HG03342 (cell line): Measurements from ENCODE around the gene TRAPPC12.
"Not testable (repeated sequence)": the region's sequence is repeated elsewhere in the genome, so short reads cannot be mapped to it uniquely, and the experiment has no call there.

Source experiments
- ATAC-seq: cut with Tn5 transposase; IDR thresholded peaks from one replicate; pipeline ENCODE4 v1.9.1; 2021; ENCODE audit warnings: mild to moderate bottlenecking, moderate library complexity; ENCODE audit not compliant: unreplicated experiment

TRAPPC12 gene

DNA sequence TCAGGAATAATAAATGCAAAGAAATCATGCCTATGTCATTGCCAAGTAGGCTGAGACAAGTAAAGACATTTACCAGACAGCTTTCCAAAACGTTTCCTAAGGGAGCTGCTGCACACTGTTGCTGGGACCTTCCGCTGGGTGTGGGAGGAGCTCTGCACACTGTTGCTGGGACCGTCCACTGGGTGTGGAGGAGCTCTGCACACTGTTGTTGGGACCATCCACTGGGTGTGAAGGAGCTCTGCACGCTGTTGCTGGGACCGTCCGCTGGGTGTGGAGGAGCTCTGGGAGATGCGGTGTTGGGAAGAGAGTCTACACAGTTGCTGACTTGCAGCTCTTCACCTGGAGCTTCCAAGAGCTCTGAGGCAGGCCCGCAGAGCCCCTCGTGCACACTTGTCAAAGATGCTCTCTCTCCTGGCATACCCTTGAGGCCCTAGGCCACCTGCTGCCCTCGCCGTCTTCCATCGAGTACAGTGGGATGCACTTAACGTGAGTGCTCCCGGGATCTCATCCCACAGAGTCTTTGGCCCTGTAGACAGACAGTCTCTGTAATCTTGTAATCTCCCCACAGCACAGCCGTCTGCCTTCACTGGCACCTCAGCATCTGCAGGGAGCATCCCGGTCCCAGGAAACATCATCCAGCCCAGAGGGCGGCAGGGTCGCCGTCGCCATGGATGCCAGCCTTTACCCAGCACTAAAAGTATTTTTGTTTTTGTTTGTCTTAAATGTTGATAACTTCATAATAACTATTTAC, 51.4 kb downstream of the TRAPPC12 start:
- ATAC-seq, result no peak

DNA sequence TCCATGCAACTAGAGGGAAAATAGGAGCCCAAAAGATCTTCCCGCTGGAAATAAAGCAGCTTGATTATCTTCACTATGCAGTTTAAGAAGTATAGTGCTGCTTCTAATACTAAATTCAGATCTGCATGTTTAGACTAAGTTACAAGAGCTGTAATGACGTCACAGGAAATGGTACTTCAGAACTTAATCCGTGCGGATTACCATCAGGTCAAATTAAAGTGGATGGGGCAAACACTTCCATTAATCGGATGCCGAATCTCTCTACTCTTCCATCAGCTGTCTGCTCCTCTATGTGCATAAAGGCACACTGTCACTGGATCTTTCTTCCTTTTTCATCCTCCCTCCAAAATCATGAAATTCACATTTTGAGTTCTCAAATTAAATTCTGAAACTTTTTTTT, 52.6 kb downstream of the TRAPPC12 start:
- no peak for ATAC-seq

DNA sequence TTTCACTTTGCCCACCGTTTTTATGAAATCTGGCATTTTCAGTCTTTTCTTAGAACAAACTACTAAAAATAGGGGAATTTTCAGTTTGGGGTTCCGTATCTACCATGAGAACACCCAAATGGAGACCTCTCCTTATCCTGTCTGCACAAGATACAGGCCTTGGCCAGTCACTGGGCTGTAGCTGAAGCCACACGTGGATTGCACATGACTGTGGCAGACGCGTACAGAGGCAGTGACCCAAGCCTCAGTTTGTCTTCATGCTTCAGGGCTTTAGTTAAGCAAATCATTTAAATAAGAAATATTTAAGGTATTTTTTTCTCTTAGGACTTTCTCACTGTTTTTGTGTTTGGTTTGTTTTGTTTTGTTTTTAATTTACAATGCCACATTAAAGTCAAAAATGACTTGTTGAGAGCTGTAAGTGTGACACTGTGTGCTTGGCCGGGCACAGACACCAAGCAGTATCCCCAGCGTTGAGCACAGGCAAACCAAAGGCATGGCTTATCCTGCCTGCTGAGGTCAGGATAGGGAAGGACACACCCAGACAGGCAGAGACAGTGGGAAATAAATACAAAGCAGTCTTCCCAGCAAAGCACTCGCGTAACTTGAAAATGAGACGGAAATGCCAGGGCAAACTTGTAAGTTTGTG, 53.3 kb downstream of the TRAPPC12 start:
- no peak for ATAC-seq

DNA sequence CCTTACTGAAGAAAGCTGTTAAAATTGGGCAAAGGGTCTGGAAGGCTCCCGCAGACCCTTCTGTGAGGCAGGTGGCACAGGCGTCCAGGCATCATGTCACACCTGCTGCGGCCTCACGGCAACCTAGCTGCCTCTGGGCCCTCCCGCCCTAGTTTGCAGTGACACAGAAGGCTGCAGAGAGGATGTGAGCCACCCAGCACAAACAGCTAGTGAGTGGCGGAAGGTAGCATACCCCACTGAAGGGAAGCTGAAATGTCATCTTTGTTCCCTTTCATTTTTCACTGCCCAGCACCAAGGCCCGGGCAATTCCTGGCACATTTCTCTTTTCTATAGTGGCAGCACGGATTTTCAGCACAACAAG, 53.8 kb downstream of the TRAPPC12 start:
- no peak for ATAC-seq

DNA sequence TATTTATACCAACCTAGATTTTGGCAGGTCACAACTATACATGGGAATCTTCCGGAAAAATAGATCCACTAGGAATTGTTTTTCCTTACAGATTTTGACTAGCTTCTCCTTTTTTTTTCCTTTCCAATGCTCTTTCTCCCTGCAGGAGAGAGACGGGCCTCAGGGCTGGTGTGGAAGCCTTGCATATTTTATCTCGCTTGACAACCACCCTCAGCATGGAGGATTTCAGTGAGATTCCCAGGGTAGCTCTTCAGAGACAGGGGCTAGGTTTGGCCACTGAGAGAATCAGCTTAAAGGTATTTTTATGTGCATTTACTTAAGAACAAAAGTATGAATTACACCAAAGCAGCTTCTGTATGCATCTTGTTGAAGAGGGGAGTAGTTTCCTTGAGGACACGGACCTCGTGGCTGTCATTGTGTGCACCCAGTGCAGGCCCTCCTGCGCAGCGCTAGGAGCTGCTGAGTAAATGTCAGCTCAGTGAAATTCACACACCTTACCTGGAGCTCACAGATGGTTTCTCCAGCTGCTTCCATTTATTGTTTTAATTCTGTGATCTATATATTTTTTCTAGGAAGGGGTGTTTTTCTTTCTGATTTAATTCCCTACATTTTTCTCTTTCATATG, 54.4 kb downstream of the TRAPPC12 start:
- no peak for ATAC-seq

DNA sequence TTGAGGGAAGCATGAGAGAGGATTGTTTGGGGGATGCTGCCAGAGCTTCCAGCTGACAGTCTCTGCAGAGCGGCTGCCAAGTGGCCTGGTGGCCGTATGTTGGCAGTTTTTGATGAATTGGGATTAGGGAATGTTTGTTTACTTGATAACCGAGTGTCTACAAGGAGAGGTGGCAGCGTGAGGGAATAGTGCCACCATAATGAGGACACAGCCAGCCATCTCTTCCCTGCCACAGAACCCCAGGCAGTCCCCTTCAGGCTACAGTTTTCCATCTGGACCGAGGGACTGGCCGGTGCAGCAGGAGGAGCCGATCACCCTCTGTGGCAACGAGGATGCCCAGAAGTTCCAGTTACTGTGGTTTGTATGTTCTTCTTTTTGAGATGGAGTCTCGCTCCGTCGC, 55.2 kb downstream of the TRAPPC12 start:
- no peak for ATAC-seq

DNA sequence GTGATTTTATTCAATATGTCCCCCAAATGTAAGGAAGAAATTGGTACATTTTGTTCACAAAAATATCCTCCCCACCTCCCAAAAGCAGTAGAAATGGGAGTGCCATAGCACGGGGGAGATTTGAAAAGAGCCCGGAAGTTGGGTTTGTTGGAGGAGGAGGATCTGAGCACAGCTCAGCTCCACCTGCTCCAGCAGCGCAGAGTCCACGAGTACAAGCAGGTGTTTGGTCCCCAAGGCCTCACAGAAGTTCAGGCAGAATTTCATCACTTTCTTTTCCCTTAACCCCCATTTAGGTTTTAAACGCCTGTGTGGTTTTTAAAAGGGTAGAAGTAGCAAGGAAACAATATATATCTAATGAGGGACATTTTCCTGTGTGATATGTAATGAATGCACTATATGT, 56.0 kb downstream of the TRAPPC12 start:
- ATAC-seq, result no peak

DNA sequence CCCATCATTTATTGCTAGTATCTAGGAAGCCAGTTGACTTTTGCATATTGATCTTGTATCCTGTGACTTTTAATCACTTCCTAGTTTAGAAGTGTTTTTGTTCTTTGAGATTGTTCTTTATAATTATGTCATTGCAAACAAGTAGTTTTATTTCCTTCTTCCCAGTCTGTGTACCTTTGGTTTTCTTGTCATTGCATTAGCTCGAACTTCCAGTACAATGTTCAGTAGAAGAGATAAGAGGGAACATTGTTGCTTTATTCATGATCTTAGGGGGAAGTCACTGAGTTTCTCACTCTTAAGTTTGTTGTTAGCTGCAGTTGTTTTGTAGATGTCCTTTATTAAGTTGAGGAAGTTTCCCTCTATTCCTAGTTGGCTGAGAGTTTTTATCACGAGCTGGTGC, 61.0 kb downstream of the TRAPPC12 start:
- no peak for ATAC-seq

DNA sequence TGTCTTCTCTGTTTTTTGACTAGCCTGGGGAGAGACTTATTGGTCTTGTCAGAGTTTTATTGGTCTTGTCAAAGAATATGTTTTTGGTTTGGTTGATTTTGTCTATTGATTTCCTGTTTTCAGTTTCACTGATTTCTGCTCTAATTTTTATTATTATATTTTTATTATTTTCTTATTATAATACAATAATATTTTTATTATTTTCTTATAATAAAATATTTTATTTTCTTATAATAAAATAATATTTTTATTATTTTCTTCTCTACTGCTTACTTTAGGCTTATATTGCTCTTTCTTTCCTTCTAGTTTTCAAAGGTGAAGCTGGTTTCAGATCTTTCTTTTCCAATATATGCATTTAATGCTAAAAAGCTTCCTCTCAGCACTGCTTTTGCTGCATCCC, 62.0 kb downstream of the TRAPPC12 start:
- ATAC-seq, result no peak

DNA sequence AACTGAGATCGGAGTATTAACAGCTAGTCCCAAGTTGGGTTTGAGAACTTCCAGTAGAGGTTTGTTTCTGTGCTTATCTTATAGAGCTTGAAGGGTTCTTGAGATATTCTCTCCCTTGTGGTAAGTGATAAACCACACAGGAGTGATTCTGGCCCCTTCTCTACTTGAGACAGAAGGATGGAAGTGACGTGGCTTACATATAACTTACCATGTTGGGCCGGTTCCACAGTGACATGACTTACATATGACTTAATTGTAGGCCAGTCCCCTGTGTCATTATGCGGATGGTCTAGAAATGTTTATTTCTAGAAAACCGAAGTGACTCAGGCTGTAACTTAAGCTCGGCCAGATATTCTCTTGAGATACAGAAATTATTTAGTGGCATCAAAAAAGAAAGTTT, 62.7 kb downstream of the TRAPPC12 start:
- ATAC-seq, result no peak

DNA sequence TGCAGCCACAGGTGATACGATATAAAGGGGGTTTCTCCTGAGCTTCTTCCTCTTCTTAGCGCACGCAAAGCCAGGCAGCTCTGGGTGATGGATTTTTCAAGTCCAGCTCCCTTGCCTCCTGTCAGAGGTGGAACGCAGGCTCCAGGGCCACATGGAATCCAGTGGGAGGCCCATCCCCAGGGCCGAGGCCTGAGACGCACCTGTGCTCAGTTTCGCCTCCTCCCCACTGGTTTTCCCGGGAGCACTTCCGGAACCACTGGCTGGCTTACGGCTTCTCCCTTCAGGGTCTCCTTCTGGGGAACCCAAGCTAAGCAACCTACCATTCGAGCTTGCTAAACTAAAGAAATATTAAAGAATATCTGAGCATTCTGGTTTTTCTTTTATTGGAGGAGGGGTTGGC, 63.6 kb downstream of the TRAPPC12 start:
- ATAC-seq, result no peak

DNA sequence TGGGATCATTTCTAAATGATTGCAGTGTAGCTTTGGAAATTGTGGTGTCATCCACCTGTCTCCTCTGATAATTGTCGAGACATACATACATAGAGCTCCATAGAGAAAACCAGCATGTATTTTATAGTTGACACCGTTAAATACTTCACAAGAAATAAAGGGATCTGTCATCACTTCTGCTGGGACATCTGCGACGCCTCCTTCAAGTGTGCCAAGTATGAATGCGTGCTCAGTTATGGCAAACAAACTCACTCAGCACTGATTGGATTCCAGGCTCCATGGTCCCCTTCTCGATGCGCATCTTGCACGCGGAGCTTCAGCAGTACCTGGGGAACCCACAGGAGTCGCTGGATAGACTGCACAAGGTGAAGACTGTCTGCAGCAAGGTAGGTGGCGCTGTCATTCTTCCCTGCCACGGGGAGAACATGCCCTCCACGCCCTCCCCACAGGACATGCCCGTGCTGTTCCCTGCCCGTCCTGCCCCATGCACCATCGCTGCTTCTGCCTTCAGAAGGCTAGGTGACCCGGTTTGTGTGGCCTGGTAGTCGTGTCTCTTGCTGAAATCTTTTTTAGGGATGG, 64.1 kb downstream of the TRAPPC12 start:
- no peak for ATAC-seq

DNA sequence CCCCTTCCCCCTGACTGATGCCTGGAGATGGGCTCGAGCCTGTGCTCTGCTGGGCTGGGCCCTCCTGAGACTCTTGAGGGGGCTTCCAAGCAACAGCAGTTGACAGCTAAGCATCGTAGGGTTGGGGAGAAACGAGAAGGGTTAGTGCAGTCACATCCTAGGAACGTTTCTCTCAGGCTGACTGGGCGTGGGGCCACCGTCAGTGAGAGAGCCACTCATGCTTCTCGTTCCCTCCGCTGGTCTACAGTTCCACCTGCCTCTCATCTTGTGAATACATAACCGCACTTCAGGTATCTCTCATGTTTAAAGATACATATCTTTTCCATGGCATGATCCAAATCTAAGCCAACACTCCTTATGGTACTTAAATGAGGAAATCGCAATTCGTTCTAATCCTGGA, 66.4 kb downstream of the TRAPPC12 start:
- no peak for ATAC-seq

DNA sequence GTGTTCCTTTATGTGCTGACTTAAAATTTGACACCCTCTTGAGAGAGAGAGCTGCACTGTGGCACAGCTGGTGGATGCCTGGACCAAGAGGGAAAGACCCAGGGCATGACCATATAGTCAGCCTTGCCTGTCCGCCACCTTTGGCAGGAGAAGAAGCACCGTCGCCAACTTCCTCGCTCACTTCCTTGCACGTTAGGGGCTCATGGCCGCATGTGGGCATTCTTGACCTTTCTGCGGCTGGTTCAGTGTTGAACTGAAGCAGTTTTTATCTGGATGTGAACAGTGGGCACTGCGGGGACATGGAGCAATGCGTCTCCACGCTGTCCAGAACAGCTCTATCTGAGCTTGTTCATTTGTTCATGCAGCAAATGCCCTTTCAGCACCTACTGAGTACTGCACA, 66.9 kb downstream of the TRAPPC12 start:
- no peak for ATAC-seq

DNA sequence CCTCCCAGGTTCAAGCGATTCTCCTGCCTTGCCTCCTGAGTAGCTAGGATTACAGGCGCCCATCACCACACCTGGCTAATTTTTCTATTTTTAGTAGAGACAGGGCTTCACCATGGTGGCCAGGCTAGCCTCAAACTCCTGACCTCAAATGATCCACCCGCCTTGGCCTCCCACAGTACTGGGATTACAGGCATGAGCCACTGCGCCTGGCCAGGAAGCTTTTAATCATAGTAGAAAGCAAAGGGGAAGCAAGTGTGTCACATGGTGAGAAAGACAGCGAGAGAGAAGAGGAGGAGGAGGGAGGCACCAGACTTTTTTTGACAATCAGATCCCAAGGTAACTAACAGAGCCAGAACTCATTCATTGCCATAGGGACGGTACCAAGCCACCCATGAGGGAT, 67.7 kb downstream of the TRAPPC12 start:
- ATAC-seq, result not testable (repeated sequence)

DNA sequence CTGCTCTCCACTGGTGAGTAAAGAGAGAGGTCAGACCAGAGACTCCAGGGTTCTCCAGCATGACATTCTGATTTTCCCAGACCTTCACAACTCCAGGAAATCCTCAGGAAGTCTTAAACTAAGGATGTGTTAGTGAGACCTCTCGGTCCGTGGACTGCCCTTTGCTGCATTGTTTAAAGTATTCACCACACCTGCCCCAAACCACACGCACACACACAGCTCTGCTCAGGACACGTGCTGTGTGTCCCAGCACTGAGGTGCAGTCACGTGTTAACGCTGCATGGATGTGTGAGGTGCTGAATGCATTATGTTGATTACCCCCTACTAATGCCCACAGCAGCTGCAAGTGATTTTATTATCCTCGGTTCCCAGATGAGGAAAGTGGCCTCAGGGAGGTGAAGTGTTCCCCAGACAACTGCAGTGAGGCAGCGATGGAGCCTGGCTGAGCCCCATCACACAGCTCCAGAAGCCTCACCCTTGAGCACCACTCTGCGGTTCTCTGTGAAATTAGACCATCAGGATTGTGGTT, 68.4 kb downstream of the TRAPPC12 start:
- no peak for ATAC-seq

DNA sequence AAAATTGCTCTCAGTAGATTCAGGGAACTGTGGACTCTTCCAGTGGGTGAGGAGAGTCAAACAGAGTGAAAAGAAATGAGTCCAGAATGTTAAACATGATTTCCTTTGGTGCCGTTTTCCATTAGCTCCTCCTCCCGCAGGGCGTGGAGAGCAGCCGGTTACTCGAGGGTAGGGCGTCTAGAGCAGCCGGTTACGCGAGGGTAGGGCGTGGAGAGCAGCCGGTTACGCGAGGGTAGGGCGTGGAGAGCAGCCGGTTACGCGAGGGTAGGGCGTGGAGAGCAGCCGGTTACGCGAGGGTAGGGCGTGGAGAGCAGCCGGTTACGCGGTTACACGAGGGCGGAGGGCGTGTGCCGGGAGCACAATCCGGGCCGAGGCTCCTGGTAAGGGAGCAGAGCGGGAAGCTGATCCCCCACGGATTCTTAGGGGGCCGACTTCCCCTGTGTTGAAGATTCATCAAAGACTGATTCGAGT, 69.0 kb downstream of the TRAPPC12 start:
- not testable (repeated sequence) for ATAC-seq

DNA sequence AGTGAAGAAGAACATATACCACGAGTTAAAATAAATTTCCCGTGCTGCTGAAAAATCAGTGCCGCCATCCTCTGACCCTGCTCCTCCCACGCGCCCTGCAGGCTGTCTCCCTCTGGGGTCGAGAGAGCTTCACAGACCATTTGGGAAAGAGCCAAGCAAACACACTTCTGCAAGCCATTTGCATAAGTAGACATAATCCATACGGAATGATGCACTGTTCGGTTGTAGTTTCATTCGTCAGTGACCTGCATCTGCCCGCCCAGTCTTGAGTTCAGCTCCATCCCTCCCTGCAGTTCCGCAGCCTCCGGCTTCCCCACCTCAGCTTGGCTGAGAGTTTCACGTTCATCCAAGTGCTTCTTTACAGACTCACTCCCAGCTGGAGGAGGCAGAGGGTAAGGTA, 69.6 kb downstream of the TRAPPC12 start:
- ATAC-seq, result no peak

DNA sequence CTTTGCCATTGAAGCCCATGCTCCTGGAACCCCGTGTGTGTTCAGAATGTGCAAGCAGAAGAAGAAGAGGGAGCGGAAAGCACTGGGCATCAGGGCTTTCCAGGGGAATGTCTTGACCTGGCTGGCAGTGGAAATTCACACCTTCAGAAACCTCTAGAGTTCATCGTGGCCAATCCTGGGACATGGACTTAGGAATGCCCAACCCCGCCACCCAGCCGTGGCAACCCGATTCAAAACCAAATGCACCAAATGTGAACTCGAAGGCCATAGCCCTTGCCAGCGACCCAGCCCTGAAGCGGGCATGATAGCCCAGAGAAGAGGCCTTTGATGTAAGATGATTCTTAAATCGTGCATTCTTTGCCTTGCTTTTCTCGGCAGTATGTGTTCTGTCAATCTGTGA, 70.4 kb downstream of the TRAPPC12 start:
- no peak for ATAC-seq

DNA sequence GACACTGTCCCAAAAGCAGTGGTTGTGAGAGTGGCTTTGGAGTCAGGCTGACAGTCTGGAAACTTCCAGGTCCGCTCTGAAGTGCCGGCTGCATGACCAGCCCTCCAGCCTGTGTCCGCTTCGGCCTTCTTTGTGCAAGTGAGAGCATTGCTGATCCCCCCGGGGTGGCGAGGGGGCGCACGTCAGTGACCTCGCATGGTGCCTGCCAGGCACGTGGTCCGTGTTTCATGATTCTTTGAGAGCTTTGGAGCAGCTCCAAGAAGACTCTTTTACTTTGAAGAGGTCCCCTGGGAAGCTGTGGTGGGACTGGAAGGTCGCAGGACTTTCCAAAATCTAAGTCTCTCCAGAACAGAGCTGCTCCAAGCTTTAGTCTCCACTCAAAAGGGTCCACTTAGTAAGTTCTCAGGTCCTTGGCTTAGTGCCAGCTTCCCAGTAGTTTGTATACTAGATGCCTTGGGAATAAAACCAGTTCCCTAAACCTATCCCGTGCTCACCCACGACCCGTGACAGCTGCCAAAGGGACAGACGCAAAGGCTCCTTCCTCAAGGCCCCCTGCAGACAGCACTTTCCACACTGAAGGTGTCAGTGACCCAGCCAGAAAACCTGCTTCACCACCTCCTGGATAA, 71.0 kb downstream of the TRAPPC12 start:
- ATAC-seq, result no peak

DNA sequence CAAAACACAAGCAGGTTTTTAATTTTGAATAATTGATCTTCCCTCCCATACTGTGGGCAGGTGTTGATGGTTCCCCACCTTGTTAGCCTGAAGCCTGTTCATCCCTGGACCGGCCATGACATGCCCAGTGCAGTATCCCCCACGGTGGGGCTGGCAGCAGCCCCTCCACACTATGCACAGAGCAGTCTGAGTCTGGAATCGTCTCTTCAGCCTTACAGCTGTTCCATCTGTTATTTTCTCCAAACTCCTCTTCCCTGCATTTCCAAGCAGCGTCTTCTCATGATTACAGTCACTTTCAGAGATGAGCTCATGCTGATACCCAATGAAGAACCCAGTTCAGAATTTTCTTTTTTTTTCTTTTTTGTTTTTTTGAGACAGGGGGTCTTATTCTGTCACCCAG, 71.7 kb downstream of the TRAPPC12 start:
- no peak for ATAC-seq
